Right ventricle myocardium inferior (tissue), 1 donor: ENCODE measurements around the gene ARPIN. TPM values are rescaled to one million over a fixed set of nuclear protein-coding genes. Genes with fewer than 3 reads are reported as not detected.
"Not testable (repeated sequence)": the region's sequence is repeated elsewhere in the genome, so short reads cannot be mapped to it uniquely, and the experiment has no call there.

Experiments
- ATAC-seq: fragments of 200-7000 bp; cut with Tn5 transposase; one replicate; pipeline ENCODE4 v1.9.1; 2020; ENCODE audit warnings: mild to moderate bottlenecking, moderate library complexity
- DNase-seq: peaks from one replicate; pipeline ENCODE4 v3.0.0; 2021; ENCODE audit errors: missing footprints
- intact Hi-C: fragments of 100-400 bp; cut with DNase I; formaldehyde crosslinking; loops from one replicate; pipeline ENCODE4 v1.11.0; 2022
- long read RNA-seq: library from polyadenylated mRNA; unstranded; transcript quantifications from one replicate; pipeline ENCODE4 v2.0.0, GENCODE V29; 2021
- total RNA-seq: library from RNA; stranded (reverse); fragmentation: NEBNext Ultra II Directional; extraction: Animal tissue kit (Norgen Biotek cat#: 25700); gene quantifications from one replicate; pipeline ENCODE4 v1.2.1, GENCODE V29; 2021
- donor health status: DM: no; HTN: yes; CAD: no; lungs with severe emphysema.

ARPIN gene
- total RNA-seq = 12.0 TPM
- long read RNA-seq, partial matches to known transcripts = 0 of 3 reads
- long read RNA-seq, other reads (novel, unspliced or antisense) = 3 of 3 reads

DNA sequence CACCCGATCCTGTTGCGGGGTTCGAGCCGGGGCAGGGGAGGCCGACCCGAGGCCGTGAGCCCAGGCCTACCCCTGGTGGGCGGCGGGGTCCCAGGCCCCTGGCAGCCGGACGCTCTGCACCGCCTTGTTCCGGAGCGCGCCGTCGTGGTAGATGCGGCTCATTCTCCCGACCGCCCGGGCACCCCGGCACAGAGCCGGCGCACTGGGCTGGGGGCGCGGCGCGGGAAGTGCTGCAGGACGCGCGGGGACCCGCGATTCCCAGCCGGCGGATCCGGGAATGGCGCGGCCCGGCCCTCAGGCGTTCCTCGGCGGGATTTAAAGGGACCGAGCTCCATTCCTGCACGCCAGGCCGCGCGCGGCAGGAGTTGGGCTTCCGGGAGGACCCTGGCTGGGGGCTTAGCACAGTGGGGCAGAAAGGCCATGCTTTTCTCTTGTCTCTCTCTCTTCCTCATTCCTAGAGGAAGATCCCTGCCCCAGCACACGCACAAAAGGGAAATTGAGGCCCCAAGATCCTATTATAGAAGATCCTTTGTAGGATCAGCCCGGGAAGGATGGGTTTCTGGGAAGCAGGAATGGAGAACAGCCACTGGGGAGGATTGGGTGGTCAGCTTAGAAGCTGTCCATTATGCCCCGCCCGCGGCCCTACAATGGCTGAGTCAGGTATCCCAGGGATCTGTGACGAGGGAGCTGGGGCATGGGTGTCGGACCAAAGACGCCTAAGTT, at the start of gene ARPIN:
TSS of gene ARPIN (minus strand) at position 279 of the 723 bp plus-strand sequence. CDS start at position 162, 117 bp downstream.
- intact Hi-C loops = loop anchor here (5.0 kb wide), 1 partner anchor 154 kb away; no protein-coding TSS in a partner anchor
- DNase-seq (peak; percentile 84), ATAC-seq (peak; percentile 91)

GRCh38 chr15:89958107-89958805, 45.5 kb upstream of the ARPIN start:
- ATAC-seq (no peak), DNase-seq (no peak)
- intact Hi-C loops = no loop called here

- DNase-seq, intact Hi-C loops: not testable (repeated sequence)
Measured at GRCh38 chr15:89955449-89955998, 42.8 kb upstream of the ARPIN start.

GRCh38 chr15:89954541-89954940, 41.8 kb upstream of the ARPIN start:
- intact Hi-C loops = no loop called here
- ATAC-seq = no peak

More at GRCh38 chr15:89955449-89955998, 42.8 kb upstream of the ARPIN start:
- ATAC-seq = not testable (repeated sequence)

GRCh38 chr15:89948796-89949195, 36.0 kb upstream of the ARPIN start:
- intact Hi-C loops = no loop called here

More at GRCh38 chr15:89954541-89954940, 41.8 kb upstream of the ARPIN start:
- no peak for DNase-seq

GRCh38 chr15:89947385-89947784, 34.6 kb upstream of the ARPIN start:
- ATAC-seq (no peak), DNase-seq (no peak)
- intact Hi-C loops = no loop called here

More at GRCh38 chr15:89948796-89949195, 36.0 kb upstream of the ARPIN start:
- DNase-seq (no peak), ATAC-seq (no peak)

GRCh38 chr15:89946681-89947299, 34.0 kb upstream of the ARPIN start:
- no peak for DNase-seq
- intact Hi-C loops = no loop called here
- ATAC-seq = no peak

GRCh38 chr15:89943721-89944120, 31.0 kb upstream of the ARPIN start:
- intact Hi-C loops, DNase-seq, ATAC-seq: not testable (repeated sequence)

- intact Hi-C loops = no loop called here
- ATAC-seq = no peak
- no peak for DNase-seq
Measured at GRCh38 chr15:89939910-89940309, 27.2 kb upstream of the ARPIN start.

GRCh38 chr15:89939377-89939776, 26.6 kb upstream of the ARPIN start:
- ATAC-seq, DNase-seq, intact Hi-C loops: not testable (repeated sequence)

DNA sequence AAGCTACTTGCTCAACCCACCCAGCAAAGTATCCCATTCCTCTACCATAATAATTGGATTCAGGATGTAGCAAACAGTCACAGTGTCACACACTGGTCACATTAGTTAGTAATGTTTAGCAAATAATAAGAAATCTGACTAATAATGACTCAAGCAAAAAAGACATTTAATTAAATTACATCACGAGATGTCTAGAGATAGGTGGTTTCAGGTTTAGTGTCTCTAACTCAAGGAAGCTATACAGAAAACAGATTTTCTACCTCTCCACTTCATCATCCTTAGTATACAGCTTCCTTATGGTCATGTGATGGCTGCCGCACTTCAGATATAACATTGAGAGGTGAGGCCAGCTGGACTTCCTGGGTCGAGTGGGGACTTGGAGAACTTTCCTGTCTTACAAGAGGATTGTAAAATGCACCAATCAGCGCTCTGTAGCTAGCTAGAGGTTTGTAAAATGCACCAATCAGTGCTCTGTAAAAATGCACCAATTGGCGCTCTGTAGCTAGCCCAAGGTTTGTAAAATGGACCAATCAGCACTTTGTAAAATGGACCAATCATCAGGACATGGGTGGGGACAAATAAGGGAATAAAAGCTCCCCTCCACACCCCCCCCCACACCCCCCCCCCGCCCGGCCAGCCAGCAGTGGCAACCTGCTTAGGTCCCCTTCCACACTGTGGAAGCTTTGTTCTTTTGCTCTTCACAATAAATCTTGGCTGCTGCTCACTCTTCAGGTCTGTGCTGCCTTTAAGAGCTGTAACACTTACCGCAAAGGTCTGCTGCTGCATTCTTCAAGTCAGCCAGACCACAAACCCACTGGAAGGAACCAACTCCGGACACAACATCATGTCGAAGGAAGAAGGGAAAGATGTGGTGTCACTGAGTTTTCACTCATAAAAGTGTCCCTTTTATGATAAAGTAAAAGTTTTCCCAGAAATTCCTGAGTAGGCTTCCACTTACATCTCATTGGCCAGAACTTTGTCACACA, 24.9 kb upstream of the ARPIN start:
- DNase-seq (no peak), ATAC-seq (no peak)
- intact Hi-C loops = no loop called here

GRCh38 chr15:89936786-89937265, 24.1 kb upstream of the ARPIN start:
- ATAC-seq (no peak), DNase-seq (no peak)
- intact Hi-C loops = no loop called here

- ATAC-seq = no peak
- intact Hi-C loops = no loop called here
- no peak for DNase-seq
Measured at GRCh38 chr15:89936051-89936785, 23.5 kb upstream of the ARPIN start.

- DNase-seq (no peak), ATAC-seq (no peak)
- intact Hi-C loops = no loop called here
Measured at GRCh38 chr15:89932880-89933279, 20.1 kb upstream of the ARPIN start.

DNA sequence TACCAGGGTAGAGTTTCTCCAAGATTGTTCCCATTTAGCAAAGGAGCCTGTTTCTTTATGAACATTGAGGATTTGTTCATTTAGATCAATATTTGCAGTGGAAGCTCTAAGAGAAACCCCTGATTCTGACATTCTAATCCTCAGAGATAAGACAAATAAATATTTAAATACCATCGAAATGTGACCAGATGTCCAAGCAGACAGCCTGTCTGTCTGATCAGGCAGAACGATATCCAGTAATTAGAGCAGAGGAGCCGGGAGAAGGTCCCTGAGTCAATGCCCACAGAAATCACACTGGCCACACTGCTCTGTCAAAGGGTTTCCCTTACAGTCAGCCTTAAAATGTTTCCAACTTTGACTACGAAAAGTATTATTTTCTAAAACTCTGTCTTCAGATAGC, 15.7 kb upstream of the ARPIN start:
- ATAC-seq (no peak), DNase-seq (no peak)
- intact Hi-C loops = no loop called here

DNA sequence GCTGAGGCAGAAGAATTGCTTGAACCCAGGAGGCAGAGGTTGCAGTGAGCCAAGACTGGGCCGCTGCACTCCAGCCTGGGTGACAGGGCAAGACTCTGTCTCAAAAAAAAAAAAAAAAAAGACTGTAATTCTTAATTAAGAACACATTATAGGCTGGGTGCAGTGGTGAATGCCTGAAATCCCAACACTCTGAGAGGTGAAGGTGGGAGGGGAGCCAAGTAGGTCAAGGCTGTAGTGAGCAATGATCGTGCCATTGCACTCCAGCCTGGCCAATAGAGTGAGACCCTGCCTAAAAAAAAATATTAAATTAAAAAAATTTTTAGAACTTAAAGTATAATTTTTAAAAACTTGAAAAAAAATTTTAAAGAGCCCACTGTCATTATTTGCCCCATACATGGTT, 13.4 kb upstream of the ARPIN start:
- ATAC-seq = no peak
- intact Hi-C loops = no loop called here
- DNase-seq = no peak

DNA sequence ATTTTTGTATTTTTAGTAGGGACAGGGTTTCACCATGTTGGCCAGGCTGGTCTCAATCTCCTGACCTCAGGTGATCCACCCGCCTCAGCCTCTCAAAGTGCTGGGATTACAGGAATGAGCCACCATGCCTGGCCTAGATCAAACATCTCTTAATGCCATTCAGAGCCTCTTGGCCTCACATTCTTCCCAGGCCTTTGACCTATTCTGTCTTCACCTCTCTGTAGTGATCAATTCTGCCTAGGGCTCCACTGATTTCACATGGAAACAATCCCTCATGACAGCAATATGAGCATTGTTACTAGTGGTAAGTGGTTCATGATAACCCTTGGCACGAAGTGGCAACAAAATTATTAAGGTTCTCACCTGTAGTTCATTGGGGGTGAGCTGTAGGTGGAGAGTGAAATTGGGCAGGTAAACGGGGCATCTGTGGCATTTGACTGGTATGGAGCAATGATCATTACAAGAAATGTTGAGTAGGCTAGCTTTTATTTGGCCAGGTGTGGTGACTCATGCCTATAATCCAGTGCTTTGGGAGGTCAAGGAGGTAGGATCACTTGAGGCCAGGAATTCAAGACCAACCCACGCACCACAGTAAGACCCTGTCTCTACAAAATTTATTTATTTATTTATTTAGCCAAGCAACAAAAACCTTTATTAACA, 4.8 kb upstream of the ARPIN start:
- intact Hi-C loops = no loop called here
- ATAC-seq = no peak
- no peak for DNase-seq
